Fibroblast of lung (primary cell): ENCODE measurements around the gene KCNQ2. TPM values are rescaled to one million over a fixed set of nuclear protein-coding genes. Genes with fewer than 3 reads are reported as not detected.

Experiments used
- DNase-seq, 2 donors: peaks; one replicate each; pipeline versions ENCODE4 v3.0.0 to v3.0.0-alpha.2; 2010; ENCODE audit warnings: low read depth in 2 of 2
- H2AFZ ChIP-seq: 2 replicates; pipeline ENCODE4 v1.5.1; 2012; ENCODE audit warnings: low read length, control low read depth, inconsistent platforms
- H3K27ac ChIP-seq: 2 replicates; pipeline ENCODE4 v1.5.1; 2011; ENCODE audit warnings: low read length, control low read depth; ENCODE audit not compliant: insufficient read depth
- H3K27me3 ChIP-seq: 2 replicates; pipeline ENCODE4 v1.5.1; 2011; ENCODE audit warnings: mild to moderate bottlenecking, low read length; ENCODE audit not compliant: control insufficient read depth, insufficient read depth
- H3K36me3 ChIP-seq: 2 replicates; pipeline ENCODE4 v1.5.1; 2011; ENCODE audit warnings: low read length; ENCODE audit not compliant: control insufficient read depth, insufficient read depth
- H3K4me1 ChIP-seq: 2 replicates; pipeline ENCODE4 v1.5.1; 2011; ENCODE audit warnings: low read length; ENCODE audit not compliant: control insufficient read depth, insufficient read depth; ENCODE audit errors: extremely low read depth
- H3K4me2 ChIP-seq: 2 replicates; pipeline ENCODE4 v1.5.1; 2011; ENCODE audit warnings: low read length, control low read depth; ENCODE audit not compliant: insufficient read depth; ENCODE audit errors: extremely low read depth
- H3K4me3 ChIP-seq, 4 experiments: fragments of 200-600 bp in 1 of 4; sonication (generic) in 1 of 4; replicated peaks in 1 of 4; 2 replicates each; pipeline ENCODE4 v1.5.1; 2011 to 2016; ENCODE audit warnings: low read length in 4 of 4, low read depth in 3 of 4, mild to moderate bottlenecking in 3 of 4, control low read depth in 2 of 4, inconsistent platforms in 1 of 4, mixed read lengths in 1 of 4; ENCODE audit not compliant: insufficient read depth in 1 of 4; ENCODE audit errors: control extremely low read depth in 1 of 4
- H3K79me2 ChIP-seq: 2 replicates; pipeline ENCODE4 v1.5.1; 2012; ENCODE audit warnings: mild to moderate bottlenecking, low read length, inconsistent platforms; ENCODE audit not compliant: control insufficient read depth, insufficient read depth
- H3K9ac ChIP-seq: 2 replicates; pipeline ENCODE4 v1.5.1; 2011; ENCODE audit warnings: mild to moderate bottlenecking, low read length, control low read depth; ENCODE audit not compliant: insufficient read depth
- H3K9me3 ChIP-seq: 2 replicates; pipeline ENCODE4 v1.5.1; 2012; ENCODE audit warnings: low read depth, low read length; ENCODE audit not compliant: control insufficient read depth, insufficient read depth
- H4K20me1 ChIP-seq: 2 replicates; pipeline ENCODE4 v1.5.1; 2011; ENCODE audit warnings: low read length; ENCODE audit not compliant: control insufficient read depth, insufficient read depth; ENCODE audit errors: extremely low read depth
- CTCF ChIP-seq, 2 donors: IDR thresholded peaks in 1 of 2; conservative IDR thresholded peaks in 1 of 2; 1 replicate in 1 of 2; 2 replicates in 1 of 2; pipeline ENCODE4 v1.5.1; 2011 to 2012; ENCODE audit warnings: low read length in 2 of 2, control low read depth in 1 of 2, inconsistent platforms in 1 of 2, low read depth in 1 of 2, mild to moderate bottlenecking in 1 of 2
- EZH2 ChIP-seq: IDR thresholded peaks from 2 replicates; pipeline ENCODE4 v1.5.1; 2012; ENCODE audit warnings: low read length, control low read depth, mild to moderate bottlenecking; ENCODE audit errors: missing control alignments
- polyA plus RNA-seq, 2 donors: library from polyadenylated mRNA; depleted of rRNA in 1 of 2; stranded (reverse) in 1 of 2; unstranded in 1 of 2; fragments of >200 nt; gene quantifications; 2 replicates each; pipeline ENCODE4 v1.2.1, GENCODE V29; 2011 to 2012; ENCODE audit warnings: missing spikeins in 1 of 2
- total RNA-seq: library from RNA; depleted of rRNA; stranded (reverse); fragments of >200 nt; gene quantifications from 2 replicates; pipeline ENCODE4 v1.2.1, GENCODE V29; 2014

The KCNQ2 gene
- total and polyA plus RNA-seq, 2 donors (not counting 1 experiment from before 2014, with no cell fraction given): not detected

GRCh38 chr20:63462244-63462643 is 10.2 kb downstream of the KCNQ2 start:
- no peaks in the 10 kb centered on the region for H3K79me2 ChIP-seq
- no peaks in the 10 kb centered on the region for H3K4me1 ChIP-seq
- H3K36me3 ChIP-seq: no peaks in the 10 kb centered on the region
- H3K27ac ChIP-seq: no peak overlapping the region
- no peak for TF ChIP-seq EZH2
- no peak for TF ChIP-seq CTCF (conservative IDR thresholded peaks at IDR 0.05 in 1 of 2, IDR thresholded peaks at IDR 0.05 in 1 of 2; ENCODE audit: low read depth in 1 of 2, low read length in 2 of 2)
- no peaks in the 10 kb centered on the region for H4K20me1 ChIP-seq
- DNase-seq: no peak
- peaks cover 11% of the 10 kb centered on the region for H3K27me3 ChIP-seq
- H3K4me2 ChIP-seq: no peak overlapping the region
- no peaks in the 10 kb centered on the region for H3K9me3 ChIP-seq
- no peak overlapping the region for H2AFZ ChIP-seq
- no peak overlapping the region for H3K4me3 ChIP-seq
- H3K9ac ChIP-seq: no peak overlapping the region

GRCh38 chr20:63461104-63461763 is 11.2 kb downstream of the KCNQ2 start:
- H3K4me1 ChIP-seq: no peaks in the 10 kb centered on the region
- no peaks in the 10 kb centered on the region for H3K9me3 ChIP-seq
- H3K9ac ChIP-seq: no peak overlapping the region
- H4K20me1 ChIP-seq: no peaks in the 10 kb centered on the region
- no peak overlapping the region for H3K4me3 ChIP-seq
- H2AFZ ChIP-seq: no peak overlapping the region
- no peaks in the 10 kb centered on the region for H3K36me3 ChIP-seq
- H3K79me2 ChIP-seq: no peaks in the 10 kb centered on the region
- TF ChIP-seq CTCF (conservative IDR thresholded peaks at IDR 0.05 in 1 of 2, IDR thresholded peaks at IDR 0.05 in 1 of 2; ENCODE audit: low read depth in 1 of 2, low read length in 2 of 2) (no peak), EZH2 (no peak)
- H3K27ac ChIP-seq: no peak overlapping the region
- H3K4me2 ChIP-seq: no peak overlapping the region
- no peak for DNase-seq
- peaks cover 11% of the 10 kb centered on the region for H3K27me3 ChIP-seq

- H3K79me2 ChIP-seq: no peaks in the 10 kb centered on the region
- H3K36me3 ChIP-seq: no peaks in the 10 kb centered on the region
- H2AFZ ChIP-seq: no peak overlapping the region
- TF ChIP-seq EZH2: no peak
- no peak for TF ChIP-seq CTCF (conservative IDR thresholded peaks at IDR 0.05 in 1 of 2, IDR thresholded peaks at IDR 0.05 in 1 of 2; ENCODE audit: low read depth in 1 of 2, low read length in 2 of 2)
- no peaks in the 10 kb centered on the region for H3K4me1 ChIP-seq
- no peak overlapping the region for H3K27ac ChIP-seq
- no peaks in the 10 kb centered on the region for H3K9me3 ChIP-seq
- DNase-seq: no peak
- peaks cover 22% of the 10 kb centered on the region for H3K27me3 ChIP-seq
- no peaks in the 10 kb centered on the region for H4K20me1 ChIP-seq
- no peak overlapping the region for H3K4me3 ChIP-seq
- no peak overlapping the region for H3K9ac ChIP-seq
- no peak overlapping the region for H3K4me2 ChIP-seq
These were observed 13.4 kb downstream of the KCNQ2 start for GRCh38 chr20:63459070-63459380.
